OCI-LY7 (cell line): ENCODE data around the gene SERF2. TPM values are rescaled to one million over a fixed set of nuclear protein-coding genes. Genes with fewer than 3 reads are reported as not detected.
A peak's percentile ranks its signal among the peaks of the same experiment; 100 is the strongest.

Source experiments
- BruUV-seq: library from RNA; stranded (reverse); fragments of 400-500 nt; replicated peaks from 2 replicates; lab custom pipeline; 2021; lab: Mats Ljungman, UMichigan
- CTCF ChIA-PET: fragments of 300-600 bp; sonication (Branson Sonifier 250); formaldehyde crosslinking; loops from one replicate; lab custom pipeline; 2022; ENCODE audit warnings: antibody characterized with exemption; ENCODE audit not compliant: unreplicated experiment; lab: Charles Lee
- POLR2A ChIA-PET: fragments of 300-600 bp; sonication (Branson Sonifier 250); formaldehyde crosslinking; loops from one replicate; lab custom pipeline; 2022; ENCODE audit warnings: antibody characterized with exemption; lab: Charles Lee
- DNase-seq: peaks from one replicate; pipeline ENCODE4 v3.0.0-alpha.2; 2015; ENCODE audit warnings: low spot score
- H2AFZ ChIP-seq: fragments of 200-600 bp; sonication (generic), shearing (Covaris generic); 2 replicates; pipeline ENCODE4 v1.6.1; 2014; ENCODE audit warnings: mild to moderate bottlenecking, antibody characterized with exemption, low read length, moderate library complexity
- H3K27ac ChIP-seq: fragments of 200-600 bp; sonication (generic); 2 replicates; pipeline ENCODE4 v1.5.1; 2014; ENCODE audit warnings: mixed run types, low read depth, mild to moderate bottlenecking, moderate library complexity, low read length, inconsistent platforms; ENCODE audit not compliant: poor library complexity, severe bottlenecking
- H3K36me3 ChIP-seq: fragments of 200-600 bp; sonication (generic); 2 replicates; pipeline ENCODE4 v1.6.1; 2014; ENCODE audit warnings: mild to moderate bottlenecking, antibody characterized with exemption, low read length, moderate library complexity, mixed read lengths; ENCODE audit not compliant: insufficient read depth
- H3K4me1 ChIP-seq: fragments of 200-600 bp; sonication (generic); 2 replicates; pipeline ENCODE4 v1.5.1; 2014; ENCODE audit warnings: mild to moderate bottlenecking, low read length; ENCODE audit not compliant: insufficient read depth, poor library complexity, severe bottlenecking
- H3K4me2 ChIP-seq: fragments of 200-600 bp; sonication (generic); 2 replicates; pipeline ENCODE4 v1.6.1; 2014; ENCODE audit warnings: mild to moderate bottlenecking, low read length
- H3K4me3 ChIP-seq: fragments of 200-600 bp; sonication (generic); 2 replicates; pipeline ENCODE4 v1.5.1; 2014; ENCODE audit warnings: mild to moderate bottlenecking, low read depth, low read length; ENCODE audit not compliant: poor library complexity, severe bottlenecking
- H3K79me2 ChIP-seq: fragments of 200-600 bp; sonication (generic); 2 replicates; pipeline ENCODE4 v1.6.1; 2016; ENCODE audit warnings: low read depth, mild to moderate bottlenecking, low read length, moderate library complexity, mixed read lengths; ENCODE audit not compliant: insufficient read depth
- H3K9me2 ChIP-seq: fragments of 200-600 bp; sonication (generic); 2 replicates; pipeline ENCODE4 v1.6.1; 2016; ENCODE audit warnings: mild to moderate bottlenecking, low read length, mixed read lengths; ENCODE audit not compliant: insufficient read depth
- H3K9me3 ChIP-seq: fragments of 200-600 bp; sonication (generic); 2 replicates; pipeline ENCODE4 v1.6.1; 2014; ENCODE audit warnings: mild to moderate bottlenecking, mixed run types, low read length, mixed read lengths
- H4K20me1 ChIP-seq: fragments of 200-600 bp; sonication (generic); 2 replicates; pipeline ENCODE4 v1.6.1; 2014; ENCODE audit warnings: mild to moderate bottlenecking, antibody characterized with exemption, low read length, moderate library complexity, mixed read lengths; ENCODE audit not compliant: insufficient read depth
- EZH2phosphoT487 ChIP-seq: fragments of 200-600 bp; sonication (generic); IDR thresholded peaks from 2 replicates; pipeline ENCODE4 v1.6.1; 2018; ENCODE audit warnings: low read depth, borderline replicate concordance, mild to moderate bottlenecking, mixed run types, antibody characterized with exemption, low read length, moderate library complexity, mixed read lengths
- intact Hi-C: fragments of 100-400 bp; cut with micrococcal nuclease; formaldehyde crosslinking; loops from one replicate; pipeline ENCODE4 v1.10.0; 2022; ENCODE audit not compliant: unreplicated experiment
- total RNA-seq, 2 experiments: library from RNA; depleted of rRNA in 1 of 2; stranded (reverse); fragments of >200 nt in 1 of 2; shearing (Covaris generic) in 1 of 2; gene quantifications; 2 replicates each; pipeline ENCODE4 v1.2.3, GENCODE V29; 2014 to 2022
- TF ChIP-seq, protein P1 (sequence below): fragments of 200-600 bp; sonication (generic); conservative IDR thresholded peaks from 2 replicates; pipeline ENCODE4 v1.5.1; 2014; ENCODE audit warnings: mild to moderate bottlenecking, antibody characterized with exemption, low read length, moderate library complexity, mixed read lengths

SERF2 gene
- total RNA-seq, 2 experiments from 2014 or later = 581 to 1,370 TPM

DNA sequence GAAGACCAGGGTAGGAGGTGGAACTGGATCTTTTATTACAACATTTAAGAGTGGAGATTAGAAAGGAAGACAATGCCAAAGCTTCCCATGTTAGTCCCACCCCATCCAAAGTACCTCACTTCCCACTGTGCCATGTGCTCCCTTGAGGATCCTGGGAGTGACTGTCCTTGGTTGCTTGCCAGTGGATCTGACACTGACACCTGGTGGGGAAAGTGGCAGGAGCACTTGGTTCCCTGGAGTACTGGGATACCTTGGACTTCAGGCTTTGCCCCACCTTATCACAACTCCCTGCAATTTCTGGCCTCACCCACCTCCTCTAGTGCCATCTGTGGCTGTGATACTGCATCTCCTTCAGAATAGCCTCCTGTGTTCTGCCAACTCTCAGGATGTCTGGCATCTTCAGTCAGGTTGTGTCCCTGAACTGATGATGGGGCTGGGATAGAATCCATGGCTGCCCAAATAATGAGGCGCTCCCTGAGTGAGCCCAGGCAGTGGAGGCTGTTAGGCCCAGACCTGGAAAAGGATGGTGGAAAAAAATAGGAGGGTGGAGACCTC is 16.6 kb upstream of the SERF2 start:
- peaks cover 57% of the 10 kb centered on the region for H3K36me3 ChIP-seq
- H3K4me3 ChIP-seq = peak overlapping the region; percentile 79
- no peaks in the 10 kb centered on the region for H3K9me2 ChIP-seq
- no TSS peak for BruUV-seq
- peaks cover 59% of the 10 kb centered on the region for H3K4me1 ChIP-seq
- POLR2A ChIA-PET = interaction anchor here (0.5 to 7.0 kb wide), 10 partner anchors 13 to 52 kb away, joined by 3 to 98 read pairs (median 9); partner anchors contain the start of genes HYPK, PDIA3, SERF2 and SERINC4
- TF ChIP-seq, protein P1, sequence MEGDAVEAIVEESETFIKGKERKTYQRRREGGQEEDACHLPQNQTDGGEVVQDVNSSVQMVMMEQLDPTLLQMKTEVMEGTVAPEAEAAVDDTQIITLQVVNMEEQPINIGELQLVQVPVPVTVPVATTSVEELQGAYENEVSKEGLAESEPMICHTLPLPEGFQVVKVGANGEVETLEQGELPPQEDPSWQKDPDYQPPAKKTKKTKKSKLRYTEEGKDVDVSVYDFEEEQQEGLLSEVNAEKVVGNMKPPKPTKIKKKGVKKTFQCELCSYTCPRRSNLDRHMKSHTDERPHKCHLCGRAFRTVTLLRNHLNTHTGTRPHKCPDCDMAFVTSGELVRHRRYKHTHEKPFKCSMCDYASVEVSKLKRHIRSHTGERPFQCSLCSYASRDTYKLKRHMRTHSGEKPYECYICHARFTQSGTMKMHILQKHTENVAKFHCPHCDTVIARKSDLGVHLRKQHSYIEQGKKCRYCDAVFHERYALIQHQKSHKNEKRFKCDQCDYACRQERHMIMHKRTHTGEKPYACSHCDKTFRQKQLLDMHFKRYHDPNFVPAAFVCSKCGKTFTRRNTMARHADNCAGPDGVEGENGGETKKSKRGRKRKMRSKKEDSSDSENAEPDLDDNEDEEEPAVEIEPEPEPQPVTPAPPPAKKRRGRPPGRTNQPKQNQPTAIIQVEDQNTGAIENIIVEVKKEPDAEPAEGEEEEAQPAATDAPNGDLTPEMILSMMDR = peak; percentile 59
- no peak for TF ChIP-seq EZH2phosphoT487
- peaks cover 61% of the 10 kb centered on the region for H3K79me2 ChIP-seq
- H3K4me2 ChIP-seq = peak overlapping the region; percentile 85
- H4K20me1 ChIP-seq = peaks cover 34% of the 10 kb centered on the region
- no peaks in the 10 kb centered on the region for H3K9me3 ChIP-seq
- H2AFZ ChIP-seq = no peak overlapping the region
- peak overlapping the region; percentile 91 for H3K27ac ChIP-seq
- DNase-seq = peak; percentile 31
- CTCF ChIA-PET = no interaction called here
- intact Hi-C loops = no loop called here

DNA sequence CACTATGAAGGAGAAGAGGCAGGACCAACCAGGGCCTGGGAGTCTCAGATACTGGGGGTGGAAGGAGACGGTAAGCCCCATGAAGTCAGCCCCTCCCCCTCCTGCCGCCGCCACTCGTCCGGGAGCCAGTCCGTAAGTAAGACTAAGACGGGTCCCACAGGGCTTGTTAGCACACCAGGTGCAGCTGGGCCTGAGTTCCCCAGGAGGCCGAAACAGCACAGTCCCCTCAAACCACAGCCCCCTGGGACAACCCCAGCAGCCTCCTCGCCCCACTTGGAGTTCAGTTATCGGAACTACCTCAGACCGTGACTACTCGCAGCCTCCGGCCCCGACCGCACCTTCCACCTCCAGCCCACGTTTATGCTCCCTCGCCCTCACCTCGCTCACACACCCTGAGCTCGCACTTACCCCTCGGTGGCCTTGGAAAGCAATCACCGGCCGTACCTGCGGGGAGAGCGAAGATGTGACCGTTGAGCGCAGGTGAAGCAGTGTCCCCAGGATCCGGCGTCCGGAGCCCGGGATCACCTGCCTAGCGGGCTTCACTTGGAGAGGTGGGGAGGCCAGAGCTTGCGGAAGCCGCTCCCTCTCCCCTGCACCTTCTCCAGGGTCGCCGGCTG is 15.9 kb upstream of the SERF2 start:
- peak; percentile 98 for DNase-seq
- peaks cover 52% of the 10 kb centered on the region for H3K36me3 ChIP-seq
- POLR2A ChIA-PET = interaction anchor here (0.5 to 7.0 kb wide), 12 partner anchors 13 to 991 kb away, joined by 4 to 98 read pairs (median 12); partner anchors contain the start of genes HYPK, PDIA3, SERF2 and SERINC4
- TF ChIP-seq, protein P1 = no peak
- no peak for TF ChIP-seq EZH2phosphoT487
- H2AFZ ChIP-seq = no peak overlapping the region
- H3K9me3 ChIP-seq = no peaks in the 10 kb centered on the region
- CTCF ChIA-PET = interaction anchor here (1.0 to 1.4 kb wide), 3 partner anchors 13 to 52 kb away, joined by 3 to 5 read pairs (median 3); no protein-coding TSS in a partner anchor
- peak overlapping the region; percentile 85 for H3K4me2 ChIP-seq
- no peaks in the 10 kb centered on the region for H3K9me2 ChIP-seq
- peaks cover 66% of the 10 kb centered on the region for H3K4me1 ChIP-seq
- H3K27ac ChIP-seq = peak overlapping the region; percentile 91
- no TSS peak for BruUV-seq
- peaks cover 57% of the 10 kb centered on the region for H3K79me2 ChIP-seq
- H4K20me1 ChIP-seq = peaks cover 31% of the 10 kb centered on the region
- H3K4me3 ChIP-seq = peak overlapping the region; percentile 79
- intact Hi-C loops = loop anchor here (1.0 to 2.0 kb wide), 2 partner anchors 27 to 52 kb away; no protein-coding TSS in a partner anchor
